HCT116 (cell line): ENCODE measurements around the gene PLA2G2D. TPM values are rescaled to one million over a fixed set of nuclear protein-coding genes. Genes with fewer than 3 reads are reported as not detected.

Experiments used
- ATAC-seq: fragments of 200-7000 bp; cut with Tn5 transposase; 2 replicates; pipeline ENCODE4 v1.9.1; 2020; ENCODE audit warnings: mild to moderate bottlenecking, moderate library complexity
- BruUV-seq: library from RNA; stranded (reverse); fragments of 400-500 nt; replicated peaks from 2 replicates; lab custom pipeline; 2021; lab: Mats Ljungman, UMichigan
- CTCF ChIA-PET: fragments of 300-600 bp; sonication (Branson Sonifier 250); formaldehyde crosslinking; loops from one replicate; lab custom pipeline; 2021; ENCODE audit warnings: antibody characterized with exemption; lab: Charles Lee
- POLR2A ChIA-PET: fragments of 300-600, 350-600 bp; sonication (Branson Sonifier 250); formaldehyde crosslinking; loops from one replicate; lab custom pipeline; 2021; ENCODE audit warnings: antibody characterized with exemption; lab: Charles Lee
- RAD21 ChIA-PET, 2 experiments: fragments of 300-600 bp; sonication (Branson Sonifier 250); formaldehyde crosslinking; loops; one replicate each; lab custom pipeline; 2023; ENCODE audit warnings: low total read pairs in 2 of 2; ENCODE audit not compliant: uncharacterized antibody in 2 of 2, unreplicated experiment in 2 of 2, low non-redundant PET in 1 of 2; lab: Charles Lee
- DNase-seq: peaks from one replicate; pipeline ENCODE4 v3.0.0-alpha.2; 2010; ENCODE audit warnings: low read depth, low spot score
- H2AFZ ChIP-seq: fragments of 200-600 bp; shearing (Covaris generic), sonication (generic); 2 replicates; pipeline ENCODE4 v1.6.1; 2017; ENCODE audit warnings: low read depth, mixed run types, mixed read lengths, antibody characterized with exemption, low read length; ENCODE audit not compliant: poor library complexity, severe bottlenecking
- H3K27ac ChIP-seq: 2 replicates; pipeline ENCODE4 v1.5.1; 2012; ENCODE audit warnings: low read depth, low read length
- H3K27me3 ChIP-seq: fragments of 200-600 bp; sonication (generic); 2 replicates; pipeline ENCODE4 v1.6.1; 2016; ENCODE audit warnings: mixed run types, low read length, mixed read lengths; ENCODE audit not compliant: insufficient read depth
- H3K36me3 ChIP-seq, 2 experiments: fragments of 200-500 bp in 1 of 2; fragments of 200-600 bp in 1 of 2; sonication (Bioruptor generic) in 1 of 2; sonication (generic) in 1 of 2; 2 replicates each; pipeline versions ENCODE4 v1.5.1 to v1.6.1; 2014 to 2016; ENCODE audit warnings: low read length in 2 of 2, inconsistent platforms in 1 of 2, mixed read lengths in 1 of 2, mixed run types in 1 of 2; ENCODE audit not compliant: insufficient read depth in 2 of 2, control insufficient read depth in 1 of 2
- H3K4me1 ChIP-seq, 2 experiments: fragments of 200-600 bp in 1 of 2; sonication (generic) in 1 of 2; 2 replicates each; pipeline versions ENCODE4 v1.5.1 to v1.6.1; 2012 to 2017; ENCODE audit warnings: low read length in 2 of 2, inconsistent platforms in 1 of 2, mild to moderate bottlenecking in 1 of 2, mixed read lengths in 1 of 2, mixed run types in 1 of 2, moderate library complexity in 1 of 2; ENCODE audit not compliant: insufficient read depth in 2 of 2, control insufficient read depth in 1 of 2
- H3K4me2 ChIP-seq: fragments of 200-600 bp; sonication (generic); 2 replicates; pipeline ENCODE4 v1.6.1; 2017; ENCODE audit warnings: mixed run types, low read length, mixed read lengths
- H3K4me3 ChIP-seq, 2 experiments: fragments of 200-600 bp in 1 of 2; sonication (generic) in 1 of 2; replicated peaks in 1 of 2; 2 replicates each; pipeline ENCODE4 v1.5.1; 2011 to 2016; ENCODE audit warnings: low read length in 2 of 2, control low read depth in 1 of 2, low read depth in 1 of 2, mild to moderate bottlenecking in 1 of 2, mixed read lengths in 1 of 2, mixed run types in 1 of 2
- H3K79me2 ChIP-seq: fragments of 200-600 bp; sonication (generic); 2 replicates; pipeline ENCODE4 v1.6.1; 2017; ENCODE audit warnings: mild to moderate bottlenecking, mixed run types, low read length, moderate library complexity, mixed read lengths; ENCODE audit not compliant: insufficient read depth
- H3K9ac ChIP-seq: fragments of 200-600 bp; sonication (generic); 2 replicates; pipeline ENCODE4 v1.6.1; 2016; ENCODE audit warnings: low read length, mixed read lengths
- H3K9me2 ChIP-seq: fragments of 200-600 bp; sonication (generic), shearing (Covaris generic); 2 replicates; pipeline ENCODE4 v1.6.1; 2017; ENCODE audit warnings: mixed run types, mild to moderate bottlenecking, moderate library complexity; ENCODE audit not compliant: insufficient read depth
- H3K9me3 ChIP-seq, 2 experiments: fragments of 200-500 bp in 1 of 2; fragments of 200-600 bp in 1 of 2; sonication (Bioruptor generic) in 1 of 2; sonication (generic) in 1 of 2; 2 replicates each; pipeline ENCODE4 v1.6.1; 2014 to 2017; ENCODE audit warnings: low read length in 2 of 2, mixed read lengths in 2 of 2, inconsistent platforms in 1 of 2, low read depth in 1 of 2, mild to moderate bottlenecking in 1 of 2, mixed run types in 1 of 2, moderate library complexity in 1 of 2; ENCODE audit not compliant: control insufficient read depth in 1 of 2, insufficient read depth in 1 of 2
- H4K20me1 ChIP-seq: fragments of 200-600 bp; sonication (generic), shearing (Covaris generic); 2 replicates; pipeline ENCODE4 v1.6.1; 2017; ENCODE audit warnings: mixed run types, mild to moderate bottlenecking, moderate library complexity; ENCODE audit not compliant: insufficient read depth
- CBX3 ChIP-seq: IDR thresholded peaks from 2 replicates; pipeline ENCODE4 v1.6.1; 2012; ENCODE audit warnings: low read depth
- CEBPB ChIP-seq: IDR thresholded peaks from 2 replicates; pipeline ENCODE4 v1.6.1; 2012; ENCODE audit warnings: low read depth
- ELF1 ChIP-seq: IDR thresholded peaks from 2 replicates; pipeline ENCODE4 v1.6.1; 2012; ENCODE audit warnings: low read depth, borderline replicate concordance
- EZH2 ChIP-seq: fragments of 200-600 bp; sonication (generic); IDR thresholded peaks from 2 replicates; pipeline ENCODE4 v1.6.1; 2017; ENCODE audit warnings: antibody characterized with exemption, mixed run types
- EZH2phosphoT487 ChIP-seq: fragments of 200-600 bp; IDR thresholded peaks from 2 replicates; pipeline ENCODE4 v1.6.1; 2018; ENCODE audit warnings: antibody characterized with exemption, borderline replicate concordance
- JUND ChIP-seq: IDR thresholded peaks from 2 replicates; pipeline ENCODE4 v1.6.1; 2012
- POLR2A ChIP-seq: IDR thresholded peaks from 2 replicates; pipeline ENCODE4 v1.7.0; 2011; ENCODE audit warnings: borderline replicate concordance; ENCODE audit not compliant: insufficient read depth, insufficient read length; ENCODE audit errors: extremely low read depth
- POLR2AphosphoS5 ChIP-seq: IDR thresholded peaks from 2 replicates; pipeline ENCODE4 v1.6.1; 2011; ENCODE audit warnings: mild to moderate bottlenecking, low read depth, low read length, moderate library complexity
- RAD21 ChIP-seq: IDR thresholded peaks from 2 replicates; pipeline ENCODE4 v1.6.1; 2012; ENCODE audit warnings: low read depth, mild to moderate bottlenecking
- SIN3A ChIP-seq: IDR thresholded peaks from 2 replicates; pipeline ENCODE4 v1.6.1; 2012; ENCODE audit warnings: low read depth
- SP1 ChIP-seq: IDR thresholded peaks from 2 replicates; pipeline ENCODE4 v1.6.1; 2012; ENCODE audit warnings: low read depth
- TCF7L2 ChIP-seq: IDR thresholded peaks from 2 replicates; pipeline ENCODE4 v1.7.0; 2011; ENCODE audit warnings: borderline replicate concordance, inconsistent platforms; ENCODE audit not compliant: insufficient read depth, insufficient read length; ENCODE audit errors: extremely low read depth
- YY1 ChIP-seq: IDR thresholded peaks from 2 replicates; pipeline ENCODE4 v1.6.1; 2011; ENCODE audit warnings: low read length, low read depth, moderate library complexity, mild to moderate bottlenecking; ENCODE audit not compliant: insufficient replicate concordance; ENCODE audit errors: extremely low read depth
- ZFX ChIP-seq: fragments of 450-650 bp; IDR thresholded peaks from 2 replicates; pipeline ENCODE4 v1.6.1; 2017
- intact Hi-C: fragments of 100-400 bp; cut with micrococcal nuclease; formaldehyde crosslinking; loops from 2 replicates; pipeline ENCODE4 v1.10.0; 2022
- total RNA-seq: library from RNA; stranded (reverse); gene quantifications from one replicate; pipeline ENCODE4 v1.2.1, GENCODE V29; 2021; ENCODE audit not compliant: unreplicated experiment
- TF ChIP-seq, protein P1 (sequence below): IDR thresholded peaks from 2 replicates; pipeline ENCODE4 v1.6.1; 2012
- TF ChIP-seq, protein P2 (sequence below): IDR thresholded peaks from 2 replicates; pipeline ENCODE4 v1.6.1; 2012; ENCODE audit warnings: low read depth
- TF ChIP-seq, protein P3 (sequence below), 3 experiments: fragments of 200-600 bp in 1 of 3; sonication (generic) in 1 of 3; IDR thresholded peaks in 2 of 3; conservative IDR thresholded peaks in 1 of 3; 2 replicates each; pipeline ENCODE4 v1.5.1; 2012 to 2017; ENCODE audit warnings: low read depth in 2 of 3, low read length in 2 of 3, antibody characterized with exemption in 1 of 3, borderline replicate concordance in 1 of 3, control low read depth in 1 of 3, mild to moderate bottlenecking in 1 of 3, mixed read lengths in 1 of 3, mixed run types in 1 of 3, moderate library complexity in 1 of 3; ENCODE audit not compliant: insufficient read depth in 1 of 3
- TF ChIP-seq, protein P4 (sequence below): IDR thresholded peaks from 2 replicates; pipeline ENCODE4 v1.6.1; 2011; ENCODE audit warnings: mild to moderate bottlenecking, low read length, moderate library complexity; ENCODE audit not compliant: insufficient replicate concordance; ENCODE audit errors: extremely low read depth
- TF ChIP-seq, protein P5 (sequence below): IDR thresholded peaks from 2 replicates; pipeline ENCODE4 v1.6.1; 2012

The PLA2G2D gene
- total RNA-seq, 1 experiment from 2014 or later = not detected

DNA sequence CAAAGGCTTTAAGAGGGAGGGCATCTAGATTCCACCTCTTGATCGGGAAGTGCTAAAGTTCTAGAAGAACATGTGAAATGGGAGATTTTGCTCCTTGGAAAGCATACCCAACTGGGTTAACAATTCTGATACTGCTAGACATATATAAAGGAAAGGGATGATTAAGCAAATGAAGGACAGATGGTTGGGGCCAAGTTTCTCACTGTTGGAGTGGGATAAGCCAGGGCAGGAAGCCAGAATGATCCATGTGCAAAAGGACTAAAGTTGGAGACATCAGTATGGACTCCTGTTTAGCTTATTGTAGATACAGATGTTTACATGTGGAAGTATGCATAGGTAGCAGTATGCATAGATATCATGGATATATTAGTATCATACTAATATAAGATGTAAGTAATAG, 32.5 kb downstream of the PLA2G2D start (continued):
- TF ChIP-seq ELF1 = no peak
- no peak for TF ChIP-seq SP1
- no peak for TF ChIP-seq CBX3
- TF ChIP-seq EZH2phosphoT487 = no peak
- no peak for TF ChIP-seq SIN3A
- no peak for TF ChIP-seq EZH2
- TF ChIP-seq YY1 = no peak
- TF ChIP-seq, all 23 proteins: peak for 0

DNA sequence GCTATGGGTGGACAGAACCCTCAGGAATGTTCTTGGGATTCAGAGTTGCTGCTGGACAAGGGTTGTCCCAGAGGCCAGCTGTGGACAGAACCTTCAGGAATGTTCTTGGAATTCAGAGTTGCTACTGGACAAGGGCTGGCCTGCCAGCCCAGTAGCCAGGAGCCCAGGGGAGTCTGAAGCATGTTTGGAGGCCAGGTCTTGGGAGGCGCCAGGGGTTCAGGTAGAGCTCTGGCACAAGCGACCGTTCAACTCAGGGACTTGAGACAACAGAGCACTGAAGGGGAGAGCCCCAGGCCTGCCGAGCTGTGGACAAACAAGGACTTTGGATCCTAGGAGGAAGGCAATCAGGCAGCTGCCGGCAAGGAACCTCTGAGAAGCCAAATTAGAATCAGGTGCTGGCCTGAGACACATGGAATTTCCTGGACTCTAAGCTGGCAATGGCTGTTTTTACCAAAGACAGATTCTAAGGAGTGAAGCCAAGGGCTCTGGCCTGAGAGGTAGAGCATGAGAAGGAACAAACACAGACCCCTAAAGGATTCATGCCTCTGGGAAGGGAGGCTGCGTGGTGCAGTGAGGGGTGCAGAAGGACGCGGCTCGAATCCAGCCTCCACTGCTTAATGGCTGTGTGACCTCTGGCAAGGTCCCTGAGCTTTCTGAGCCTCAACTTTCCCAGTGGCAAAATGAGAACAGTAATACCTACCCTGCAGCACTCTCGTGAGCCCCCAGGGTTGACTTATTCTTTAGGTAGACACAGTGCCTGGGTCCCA, 36.0 kb downstream of the PLA2G2D start:
- intact Hi-C loops = no loop called here
- Histone ChIP-seq H3K9me3 (no peaks in the 10 kb centered on the region), H3K9ac (no peak overlapping the region), H3K27ac (no peak overlapping the region), H4K20me1 (no peaks in the 10 kb centered on the region), H3K79me2 (no peaks in the 10 kb centered on the region), H3K27me3 (no peaks in the 10 kb centered on the region), H3K36me3 (no peaks in the 10 kb centered on the region), H3K4me1 (no peaks in the 10 kb centered on the region), H3K9me2 (no peaks in the 10 kb centered on the region), H2AFZ (no peak overlapping the region), H3K4me2 (no peak overlapping the region), H3K4me3 (no peak overlapping the region)
- CTCF ChIA-PET = no interaction called here
- POLR2A ChIA-PET = no interaction called here
- DNase-seq (no peak), ATAC-seq (no peak)
- RAD21 ChIA-PET = no interaction called here
- no TSS peak for BruUV-seq
- TF ChIP-seq, protein P1, sequence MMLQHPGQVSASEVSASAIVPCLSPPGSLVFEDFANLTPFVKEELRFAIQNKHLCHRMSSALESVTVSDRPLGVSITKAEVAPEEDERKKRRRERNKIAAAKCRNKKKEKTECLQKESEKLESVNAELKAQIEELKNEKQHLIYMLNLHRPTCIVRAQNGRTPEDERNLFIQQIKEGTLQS = no peak
- TF ChIP-seq, protein P2, sequence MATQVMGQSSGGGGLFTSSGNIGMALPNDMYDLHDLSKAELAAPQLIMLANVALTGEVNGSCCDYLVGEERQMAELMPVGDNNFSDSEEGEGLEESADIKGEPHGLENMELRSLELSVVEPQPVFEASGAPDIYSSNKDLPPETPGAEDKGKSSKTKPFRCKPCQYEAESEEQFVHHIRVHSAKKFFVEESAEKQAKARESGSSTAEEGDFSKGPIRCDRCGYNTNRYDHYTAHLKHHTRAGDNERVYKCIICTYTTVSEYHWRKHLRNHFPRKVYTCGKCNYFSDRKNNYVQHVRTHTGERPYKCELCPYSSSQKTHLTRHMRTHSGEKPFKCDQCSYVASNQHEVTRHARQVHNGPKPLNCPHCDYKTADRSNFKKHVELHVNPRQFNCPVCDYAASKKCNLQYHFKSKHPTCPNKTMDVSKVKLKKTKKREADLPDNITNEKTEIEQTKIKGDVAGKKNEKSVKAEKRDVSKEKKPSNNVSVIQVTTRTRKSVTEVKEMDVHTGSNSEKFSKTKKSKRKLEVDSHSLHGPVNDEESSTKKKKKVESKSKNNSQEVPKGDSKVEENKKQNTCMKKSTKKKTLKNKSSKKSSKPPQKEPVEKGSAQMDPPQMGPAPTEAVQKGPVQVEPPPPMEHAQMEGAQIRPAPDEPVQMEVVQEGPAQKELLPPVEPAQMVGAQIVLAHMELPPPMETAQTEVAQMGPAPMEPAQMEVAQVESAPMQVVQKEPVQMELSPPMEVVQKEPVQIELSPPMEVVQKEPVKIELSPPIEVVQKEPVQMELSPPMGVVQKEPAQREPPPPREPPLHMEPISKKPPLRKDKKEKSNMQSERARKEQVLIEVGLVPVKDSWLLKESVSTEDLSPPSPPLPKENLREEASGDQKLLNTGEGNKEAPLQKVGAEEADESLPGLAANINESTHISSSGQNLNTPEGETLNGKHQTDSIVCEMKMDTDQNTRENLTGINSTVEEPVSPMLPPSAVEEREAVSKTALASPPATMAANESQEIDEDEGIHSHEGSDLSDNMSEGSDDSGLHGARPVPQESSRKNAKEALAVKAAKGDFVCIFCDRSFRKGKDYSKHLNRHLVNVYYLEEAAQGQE = no peak
- TF ChIP-seq ZFX (no peak), TCF7L2 (no peak), POLR2AphosphoS5 (no peak), RAD21 (no peak), JUND (no peak), POLR2A (no peak), CEBPB (no peak)
- TF ChIP-seq, protein P3, sequence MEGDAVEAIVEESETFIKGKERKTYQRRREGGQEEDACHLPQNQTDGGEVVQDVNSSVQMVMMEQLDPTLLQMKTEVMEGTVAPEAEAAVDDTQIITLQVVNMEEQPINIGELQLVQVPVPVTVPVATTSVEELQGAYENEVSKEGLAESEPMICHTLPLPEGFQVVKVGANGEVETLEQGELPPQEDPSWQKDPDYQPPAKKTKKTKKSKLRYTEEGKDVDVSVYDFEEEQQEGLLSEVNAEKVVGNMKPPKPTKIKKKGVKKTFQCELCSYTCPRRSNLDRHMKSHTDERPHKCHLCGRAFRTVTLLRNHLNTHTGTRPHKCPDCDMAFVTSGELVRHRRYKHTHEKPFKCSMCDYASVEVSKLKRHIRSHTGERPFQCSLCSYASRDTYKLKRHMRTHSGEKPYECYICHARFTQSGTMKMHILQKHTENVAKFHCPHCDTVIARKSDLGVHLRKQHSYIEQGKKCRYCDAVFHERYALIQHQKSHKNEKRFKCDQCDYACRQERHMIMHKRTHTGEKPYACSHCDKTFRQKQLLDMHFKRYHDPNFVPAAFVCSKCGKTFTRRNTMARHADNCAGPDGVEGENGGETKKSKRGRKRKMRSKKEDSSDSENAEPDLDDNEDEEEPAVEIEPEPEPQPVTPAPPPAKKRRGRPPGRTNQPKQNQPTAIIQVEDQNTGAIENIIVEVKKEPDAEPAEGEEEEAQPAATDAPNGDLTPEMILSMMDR (IDR thresholded peaks at IDR 0.05 in 2 of 3, conservative IDR thresholded peaks at IDR 0.05 in 1 of 3; ENCODE audit: borderline replicate concordance in 1 of 3, insufficient read depth in 1 of 3, low read depth in 2 of 3, low read length in 2 of 3) = no peak
- TF ChIP-seq, protein P4, sequence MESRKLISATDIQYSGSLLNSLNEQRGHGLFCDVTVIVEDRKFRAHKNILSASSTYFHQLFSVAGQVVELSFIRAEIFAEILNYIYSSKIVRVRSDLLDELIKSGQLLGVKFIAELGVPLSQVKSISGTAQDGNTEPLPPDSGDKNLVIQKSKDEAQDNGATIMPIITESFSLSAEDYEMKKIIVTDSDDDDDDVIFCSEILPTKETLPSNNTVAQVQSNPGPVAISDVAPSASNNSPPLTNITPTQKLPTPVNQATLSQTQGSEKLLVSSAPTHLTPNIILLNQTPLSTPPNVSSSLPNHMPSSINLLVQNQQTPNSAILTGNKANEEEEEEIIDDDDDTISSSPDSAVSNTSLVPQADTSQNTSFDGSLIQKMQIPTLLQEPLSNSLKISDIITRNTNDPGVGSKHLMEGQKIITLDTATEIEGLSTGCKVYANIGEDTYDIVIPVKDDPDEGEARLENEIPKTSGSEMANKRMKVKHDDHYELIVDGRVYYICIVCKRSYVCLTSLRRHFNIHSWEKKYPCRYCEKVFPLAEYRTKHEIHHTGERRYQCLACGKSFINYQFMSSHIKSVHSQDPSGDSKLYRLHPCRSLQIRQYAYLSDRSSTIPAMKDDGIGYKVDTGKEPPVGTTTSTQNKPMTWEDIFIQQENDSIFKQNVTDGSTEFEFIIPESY = no peak
- TF ChIP-seq, protein P5, sequence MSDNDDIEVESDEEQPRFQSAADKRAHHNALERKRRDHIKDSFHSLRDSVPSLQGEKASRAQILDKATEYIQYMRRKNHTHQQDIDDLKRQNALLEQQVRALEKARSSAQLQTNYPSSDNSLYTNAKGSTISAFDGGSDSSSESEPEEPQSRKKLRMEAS = no peak
